Left kidney (tissue), 2 donors: ENCODE measurements around the gene TNS2. TPM values are rescaled to one million over a fixed set of nuclear protein-coding genes. Genes with fewer than 3 reads are reported as not detected.

Experiments
- DNase-seq: peaks from one replicate; pipeline ENCODE4 v3.0.0-alpha.2; 2013
- polyA plus RNA-seq: library from polyadenylated mRNA; unstranded; fragments of 120-200 nt; gene quantifications from one replicate; pipeline ENCODE4 v1.2.1, GENCODE V29; 2013; ENCODE audit not compliant: insufficient read length

TNS2 gene
- polyA plus RNA-seq, 1 donor = 115 TPM

DNA sequence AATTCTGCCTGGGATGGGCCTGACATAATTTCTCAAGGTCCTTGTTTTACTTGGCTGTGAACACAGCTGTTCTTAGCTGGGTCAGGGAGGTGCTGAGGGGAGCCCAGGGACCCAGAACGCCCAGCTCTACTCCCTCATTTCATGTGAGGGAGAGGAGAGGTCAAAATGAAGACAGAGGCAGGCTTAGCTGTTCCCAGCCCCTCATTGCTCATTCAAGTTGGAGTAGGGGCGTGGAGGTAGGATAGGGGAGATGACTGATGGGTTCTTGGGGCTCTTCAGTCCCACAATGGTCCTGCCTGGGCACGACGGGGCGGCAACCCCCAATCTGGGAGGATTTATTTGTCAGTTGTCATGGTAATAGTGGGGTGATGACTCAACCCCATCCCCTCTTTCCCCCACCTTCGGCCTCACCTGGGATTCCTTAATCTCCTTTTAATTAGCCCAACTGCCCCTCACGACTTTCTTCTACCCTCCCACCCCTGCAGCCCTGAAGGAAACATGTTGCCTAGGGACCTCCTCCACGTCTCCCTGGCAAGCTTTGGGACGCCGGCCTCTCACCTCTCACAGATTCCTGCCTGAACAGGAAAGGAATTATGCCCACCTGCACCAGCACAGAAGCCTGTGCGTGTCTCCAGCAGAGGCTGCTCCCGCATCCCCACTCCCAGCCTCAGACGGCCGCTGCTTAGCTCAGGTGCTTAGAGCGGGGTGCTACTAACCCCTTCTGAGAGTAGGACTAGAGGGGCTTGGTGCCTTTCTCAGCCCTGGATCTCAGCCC, 19.1 kb downstream of the TNS2 start:
- no peak for DNase-seq

DNA sequence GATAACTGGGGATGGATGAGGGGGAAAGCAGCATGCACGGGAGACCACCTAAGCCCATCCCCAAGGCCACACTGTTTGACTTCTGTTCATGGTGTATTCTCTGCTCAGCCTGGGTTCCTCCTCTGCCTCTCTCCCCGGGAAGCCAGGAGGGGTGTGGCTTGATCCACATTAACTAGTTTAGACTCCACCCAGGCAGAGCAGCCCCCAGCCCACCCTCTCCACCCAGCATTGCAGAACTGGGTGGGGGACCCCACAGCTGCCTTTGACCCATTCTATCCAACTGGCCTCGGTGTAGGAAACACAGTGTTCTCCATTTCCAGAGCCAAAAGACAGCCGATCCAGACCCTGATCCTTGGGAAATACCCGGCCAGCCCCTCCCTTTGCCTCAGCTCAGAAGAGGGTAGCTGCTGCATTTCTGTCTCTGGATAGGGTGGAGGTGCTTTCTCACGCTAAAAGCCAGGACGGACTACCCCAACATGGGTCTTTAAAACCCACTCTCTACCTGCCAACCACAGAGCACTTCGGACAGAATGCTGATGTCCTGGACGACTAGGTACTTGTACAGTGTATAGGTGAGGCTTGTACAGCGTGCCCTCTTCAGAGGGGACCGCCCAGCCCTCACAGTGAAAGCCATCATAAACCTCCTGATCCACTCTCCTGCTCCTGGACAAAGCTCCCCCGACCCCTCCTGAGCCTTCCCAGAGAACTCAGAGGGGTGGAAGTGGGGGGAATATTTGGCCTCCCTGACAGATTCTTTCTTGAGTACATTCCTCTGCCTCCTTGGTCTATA, 20.0 kb downstream of the TNS2 start:
- DNase-seq = no peak

DNA sequence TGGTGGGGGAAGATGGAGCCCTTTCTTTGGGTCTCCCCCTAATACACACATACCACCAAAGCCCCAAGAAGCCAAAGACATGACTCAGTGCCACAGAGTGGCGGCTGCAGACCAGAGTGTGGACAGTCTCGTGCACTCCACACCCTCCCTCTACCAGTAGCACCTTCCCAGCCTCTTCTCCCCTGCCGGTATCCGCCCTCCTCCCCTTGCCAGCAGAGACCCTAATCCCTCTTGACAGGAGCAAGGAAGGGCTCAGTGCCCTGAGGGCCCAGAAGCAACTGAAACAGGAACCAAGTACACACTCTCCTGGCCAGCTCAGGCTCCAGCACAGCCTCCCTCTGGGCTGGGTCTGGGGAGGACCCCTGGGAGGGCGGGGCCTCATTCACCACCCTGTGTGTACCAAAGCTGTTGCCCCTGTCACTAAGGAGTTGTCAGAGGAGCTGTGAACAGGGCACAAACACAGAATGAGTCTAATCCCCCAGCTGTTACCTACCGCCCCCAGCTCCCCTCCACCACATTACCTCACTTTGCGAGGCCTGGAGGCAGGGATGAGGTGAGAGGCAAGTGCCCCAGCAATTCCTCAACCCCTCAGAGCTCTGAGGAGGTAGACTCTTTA, 21.1 kb downstream of the TNS2 start:
- no peak for DNase-seq

DNA sequence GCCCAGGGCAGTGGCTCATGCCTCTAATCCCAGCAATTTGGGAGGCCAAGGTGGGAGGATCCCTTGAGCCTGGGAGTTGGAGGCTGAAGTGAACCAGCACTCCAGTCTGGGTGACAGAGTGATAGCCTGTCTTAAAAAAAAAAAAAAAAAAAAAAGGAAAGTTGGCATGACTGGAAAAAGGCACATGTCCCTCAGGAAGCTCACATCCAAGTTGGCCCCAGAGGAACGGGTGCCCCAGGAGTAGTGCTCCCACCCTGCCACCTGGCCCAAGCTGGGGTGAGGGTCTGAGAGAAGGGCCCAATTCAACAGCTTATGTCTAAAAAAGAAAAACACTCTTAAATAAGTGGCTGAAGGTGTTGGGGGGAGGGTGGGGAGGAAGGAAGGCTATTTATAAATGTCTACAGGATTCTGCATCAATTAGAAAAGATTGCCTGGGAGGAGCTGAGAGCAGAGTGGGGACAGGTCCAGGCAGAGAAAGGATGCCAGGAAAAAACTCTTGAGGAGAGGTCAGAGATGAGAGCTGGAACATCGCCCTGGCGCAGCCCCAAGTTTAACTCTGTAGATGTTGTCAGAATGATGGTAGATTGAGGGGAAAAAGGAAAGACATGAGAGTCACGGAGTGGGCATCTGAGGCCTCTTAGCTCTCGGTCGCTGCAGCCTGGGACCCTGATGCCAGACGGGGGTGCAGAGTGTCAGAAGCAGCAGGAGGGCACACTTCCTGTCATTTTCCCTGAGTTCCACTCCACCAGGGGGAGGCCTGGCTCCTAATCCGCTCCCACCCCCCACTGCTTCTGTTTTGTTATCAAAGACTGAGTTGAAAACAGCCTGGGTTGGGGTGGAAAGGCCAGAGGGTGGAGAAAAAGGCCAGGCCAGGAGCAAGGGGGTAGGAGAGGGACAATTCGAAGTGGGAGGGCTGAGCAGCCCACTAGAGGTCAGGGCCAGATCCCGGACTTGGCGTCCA, 22.0 kb downstream of the TNS2 start:
- DNase-seq = no peak

DNA sequence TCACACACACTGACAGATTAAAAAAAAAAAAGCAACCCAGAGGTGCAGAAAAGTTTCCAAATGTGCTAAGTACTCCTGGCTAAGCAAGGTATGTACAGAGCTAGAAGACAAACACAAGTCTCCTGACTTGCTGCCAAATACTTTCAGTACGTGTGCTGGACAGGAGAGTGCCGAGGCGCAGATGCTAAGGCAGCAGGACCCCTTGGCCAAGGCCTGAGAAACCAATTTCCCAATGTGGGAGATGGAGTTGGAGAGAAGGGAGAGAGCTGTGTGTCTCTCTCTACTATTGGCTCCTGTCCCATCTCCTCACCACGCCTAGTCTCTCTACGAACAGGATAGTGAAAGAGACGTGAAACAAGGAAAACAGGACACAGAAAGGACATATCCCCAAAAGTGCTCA, 24.0 kb downstream of the TNS2 start:
- no peak for DNase-seq

DNA sequence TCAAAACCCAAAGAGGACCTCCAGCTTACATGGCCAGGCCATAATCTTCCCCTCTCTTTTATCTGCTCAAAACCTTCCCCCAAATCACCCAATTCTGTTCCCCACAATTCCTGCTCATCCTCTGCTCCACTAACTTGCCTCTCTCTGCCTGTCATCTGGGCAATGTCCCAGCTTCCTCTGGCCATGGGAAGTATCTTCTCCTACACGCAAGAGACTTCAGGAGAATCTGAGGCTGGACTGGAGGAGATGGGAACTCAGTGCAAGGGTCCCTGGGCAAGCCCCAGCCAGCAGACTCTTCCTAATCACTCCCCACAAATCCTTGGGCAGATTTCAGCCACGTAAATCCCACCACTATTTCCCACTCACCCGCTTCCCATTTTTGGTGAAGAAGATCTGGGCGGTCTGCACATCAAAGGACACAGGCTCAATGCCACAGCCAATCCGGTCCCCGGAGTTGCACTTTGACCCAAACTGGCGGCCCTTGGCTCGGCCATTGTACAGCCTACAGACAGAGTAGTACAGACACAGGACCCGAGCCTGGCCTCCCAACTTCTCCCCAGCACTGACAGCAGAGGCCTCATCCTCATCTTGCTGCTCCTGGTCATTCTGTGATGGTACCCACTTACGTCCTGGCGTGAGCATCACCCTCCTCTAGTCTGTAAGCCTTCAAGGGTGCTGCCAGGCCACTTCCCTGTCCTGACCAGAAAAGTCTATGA, 24.6 kb downstream of the TNS2 start:
- no peak for DNase-seq

DNA sequence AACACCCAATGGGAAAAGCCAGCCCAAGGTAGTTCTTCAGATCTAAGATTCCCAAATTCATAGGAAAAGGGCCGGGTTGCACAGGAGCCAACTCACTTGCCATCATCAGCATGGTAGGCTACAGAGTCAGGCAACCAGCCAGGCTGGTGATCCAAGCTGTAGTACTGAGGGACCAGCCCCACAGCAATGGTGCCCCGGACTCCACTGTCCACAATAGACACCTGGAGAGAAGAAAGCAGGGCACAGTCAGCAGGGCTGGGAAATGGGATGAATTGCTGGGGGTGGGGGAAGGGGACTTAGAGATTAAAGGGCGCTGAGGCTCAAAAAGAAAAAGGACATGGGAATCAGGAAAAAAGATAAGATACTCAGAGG, 25.1 kb downstream of the TNS2 start:
- no peak for DNase-seq

DNA sequence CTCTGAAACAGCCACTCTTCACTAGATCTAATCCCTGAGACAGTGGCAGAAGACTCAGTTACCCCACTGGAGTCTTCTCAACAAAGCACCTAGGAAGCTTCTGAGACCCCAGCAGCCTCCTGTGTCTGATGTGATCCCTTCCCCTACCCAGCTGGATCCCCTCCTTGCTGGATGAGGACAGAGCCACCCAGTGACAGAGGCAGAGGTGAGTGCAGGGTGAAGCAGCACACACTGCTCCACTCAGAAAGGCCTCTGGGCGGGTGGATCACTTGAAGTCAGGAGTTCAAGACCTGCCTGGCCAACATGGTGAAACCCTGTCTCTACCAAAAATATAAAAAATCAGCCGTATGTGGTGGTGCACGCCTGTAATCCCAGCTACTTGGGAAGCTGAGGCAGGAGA, 26.6 kb downstream of the TNS2 start:
- no peak for DNase-seq

DNA sequence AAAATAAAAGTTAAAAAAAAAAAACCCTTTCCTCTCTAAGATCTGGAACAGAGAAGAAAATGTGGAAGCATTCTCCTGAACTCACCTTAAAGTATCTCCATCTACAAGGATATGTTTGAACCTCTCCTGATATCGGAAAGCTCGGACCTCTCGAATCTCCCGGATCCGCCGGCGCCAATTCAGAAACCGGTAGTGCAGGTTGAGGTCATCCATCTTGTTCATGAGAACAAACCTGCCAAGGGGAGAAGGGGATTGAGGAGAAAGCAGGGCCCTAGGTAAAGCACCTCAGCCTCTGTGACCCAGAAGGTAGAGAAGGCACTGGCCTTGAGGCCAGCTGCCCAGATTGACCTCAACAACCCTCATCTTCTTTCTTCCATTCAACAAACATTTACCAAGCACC, 27.2 kb downstream of the TNS2 start:
- DNase-seq = no peak

DNA sequence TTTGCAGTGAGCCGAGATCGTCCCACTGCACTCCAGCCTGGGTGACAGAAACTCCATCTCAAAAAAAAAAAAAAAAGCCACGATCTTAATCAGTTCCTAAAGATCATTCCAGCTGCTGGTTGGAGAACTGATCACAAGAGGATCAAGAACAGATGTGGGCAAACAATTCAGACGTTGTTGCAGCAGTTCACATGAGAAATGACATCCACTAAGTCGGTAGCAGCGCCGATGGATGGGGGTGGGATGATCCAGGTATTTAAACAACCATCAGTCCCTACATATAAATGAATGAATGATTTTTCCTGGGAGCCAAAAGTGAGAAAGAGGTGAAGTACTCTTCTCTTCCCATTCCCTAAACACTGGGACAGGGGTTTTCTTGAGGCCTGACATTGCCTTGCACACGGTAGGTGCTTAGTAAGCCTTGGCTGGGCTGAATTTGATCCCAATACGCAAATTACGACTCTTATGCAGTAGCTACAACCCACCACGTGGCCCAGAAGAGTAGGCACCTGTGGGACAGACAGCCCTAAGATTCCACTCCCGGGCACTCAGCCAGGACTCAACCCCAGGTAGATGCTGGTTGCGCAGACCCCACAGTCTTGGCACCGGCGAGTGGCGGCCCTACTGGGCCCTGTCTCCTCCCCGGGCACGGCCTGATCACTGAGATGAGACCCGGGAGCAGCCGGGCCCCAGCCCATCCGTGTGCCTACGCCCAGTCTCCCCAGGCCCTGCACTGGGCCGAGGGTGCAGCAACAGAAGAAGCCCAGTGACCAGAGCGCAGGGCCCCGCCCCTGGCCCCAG, 28.8 kb downstream of the TNS2 start:
- no peak for DNase-seq

DNA sequence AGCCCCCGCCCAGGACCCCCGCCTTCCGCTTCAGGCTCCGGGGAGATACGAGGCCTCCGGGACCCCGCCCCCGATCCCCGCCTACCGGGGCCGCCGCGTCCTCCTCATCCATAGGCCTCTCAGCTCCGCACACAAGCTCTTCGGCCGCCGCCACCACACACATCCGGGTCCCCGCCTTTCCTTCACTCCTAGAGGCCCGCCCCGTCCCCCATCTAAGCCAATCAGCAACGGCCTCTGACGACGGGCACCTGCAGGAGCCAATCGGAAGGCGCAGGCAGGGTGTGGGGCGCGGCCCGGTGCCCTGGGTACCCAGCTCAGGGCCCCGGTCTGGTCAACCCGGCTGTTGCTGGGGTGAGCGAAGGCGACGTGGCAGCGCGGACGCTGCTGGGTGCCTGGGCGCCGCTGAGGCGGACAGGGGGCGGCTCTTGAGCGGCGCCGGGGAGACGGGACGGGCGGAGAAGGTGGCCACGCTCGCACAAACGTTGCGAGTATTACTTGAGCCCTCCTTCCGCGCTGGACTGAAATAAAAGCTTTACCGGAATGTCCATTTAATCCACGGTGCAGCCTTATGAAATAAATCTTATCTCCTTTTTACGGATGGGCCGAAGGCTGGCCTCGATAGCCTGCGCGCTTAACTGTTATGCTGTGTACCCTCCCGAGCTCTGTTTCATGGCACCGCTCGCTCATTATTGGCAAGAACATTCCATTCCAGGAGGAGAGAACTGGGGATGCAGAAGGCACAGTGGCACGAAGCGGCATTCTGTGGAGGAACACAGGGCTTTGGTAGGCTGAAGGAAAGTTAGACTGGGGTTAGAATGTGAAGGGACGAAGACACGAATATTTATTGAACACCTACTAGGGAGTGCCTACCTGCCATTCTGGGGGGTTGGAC, 29.6 kb downstream of the TNS2 start, which contains the start of gene SPRYD3:
SPRYD3 (minus strand) TSS at position 165 of the 892 bp plus-strand sequence; CDS start at position 108, 57 bp downstream.
- peak; percentile 97 for DNase-seq

DNA sequence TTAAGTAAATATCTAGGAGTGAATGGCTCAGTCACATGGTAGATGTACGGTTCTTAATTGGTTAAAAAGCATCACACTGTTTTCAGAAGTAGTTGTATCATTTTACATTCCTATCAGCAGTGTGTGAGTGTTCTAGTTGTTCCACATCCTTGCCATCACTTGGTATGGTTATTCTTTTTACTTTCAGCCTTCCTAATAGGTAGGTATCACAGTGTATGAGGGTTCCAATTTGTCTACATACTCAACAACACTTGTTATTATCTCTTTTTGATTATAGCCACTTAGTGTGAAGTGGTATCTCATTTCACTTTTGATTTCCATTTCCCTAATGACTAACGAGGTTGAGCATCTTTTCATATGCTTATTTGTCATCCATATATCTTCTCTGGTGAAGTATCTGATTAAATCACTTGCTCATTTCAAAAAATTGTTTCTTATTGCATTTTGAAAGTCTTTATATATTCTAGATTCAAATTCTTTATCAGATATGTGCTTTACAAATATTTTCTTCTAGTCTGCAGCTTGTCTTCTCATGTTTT, 32.8 kb downstream of the TNS2 start:
- DNase-seq = no peak

DNA sequence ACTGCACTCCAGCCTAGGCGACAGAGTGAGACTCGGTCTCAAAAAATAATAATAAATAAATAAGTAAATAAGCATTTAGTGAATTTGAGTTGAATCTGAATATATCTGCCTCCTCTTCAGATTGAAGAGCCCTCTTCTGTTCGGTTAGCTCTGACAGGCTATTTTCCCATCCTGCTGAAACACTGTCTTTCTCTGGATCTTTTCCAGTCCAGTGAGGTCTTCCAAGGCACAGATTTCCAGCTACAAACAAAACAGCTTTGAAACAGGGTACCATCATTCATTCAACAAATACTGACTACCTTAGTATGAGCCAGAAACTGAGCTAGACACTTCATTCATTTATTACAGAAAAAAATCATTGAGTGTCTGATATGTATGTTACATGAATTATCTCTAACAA, 36.5 kb downstream of the TNS2 start:
- DNase-seq = no peak

DNA sequence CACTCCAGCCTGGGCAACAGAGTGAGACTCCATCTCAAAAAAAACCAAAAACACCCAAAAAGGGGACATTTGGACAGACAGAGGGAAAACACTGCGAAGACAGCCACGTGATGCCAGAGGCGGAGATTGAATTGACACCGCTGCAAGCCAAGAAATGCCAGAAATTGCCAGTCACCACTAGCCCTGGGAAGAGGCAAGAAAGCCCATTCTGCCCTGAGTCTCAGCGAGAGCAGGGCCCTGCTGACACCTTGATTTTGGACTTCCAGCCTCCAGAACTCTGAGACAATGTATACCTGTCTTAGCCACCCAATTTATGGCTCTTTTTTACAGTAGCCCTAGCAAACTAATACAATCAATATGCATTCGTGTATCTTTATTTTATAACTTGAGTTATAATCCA, 40.2 kb downstream of the TNS2 start:
- DNase-seq = no peak

DNA sequence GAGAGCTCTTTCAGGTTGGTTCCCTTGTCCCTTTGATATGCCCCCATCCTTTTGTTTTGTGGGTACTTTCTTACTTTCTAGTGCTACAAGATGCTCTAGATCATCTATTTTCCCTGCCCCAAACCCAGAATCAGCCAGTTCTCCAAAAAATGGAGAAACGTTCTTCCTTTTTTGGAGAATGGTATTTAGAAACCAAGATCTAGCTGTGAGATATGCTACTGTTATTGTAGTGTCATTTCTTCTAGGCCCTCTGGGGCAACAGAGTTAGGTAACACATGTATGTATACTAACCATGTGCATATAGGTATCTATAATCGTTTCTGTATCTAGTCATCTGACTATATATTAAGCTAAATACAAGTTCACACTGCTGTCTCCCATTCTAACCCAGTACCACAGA, 40.7 kb downstream of the TNS2 start:
- no peak for DNase-seq

DNA sequence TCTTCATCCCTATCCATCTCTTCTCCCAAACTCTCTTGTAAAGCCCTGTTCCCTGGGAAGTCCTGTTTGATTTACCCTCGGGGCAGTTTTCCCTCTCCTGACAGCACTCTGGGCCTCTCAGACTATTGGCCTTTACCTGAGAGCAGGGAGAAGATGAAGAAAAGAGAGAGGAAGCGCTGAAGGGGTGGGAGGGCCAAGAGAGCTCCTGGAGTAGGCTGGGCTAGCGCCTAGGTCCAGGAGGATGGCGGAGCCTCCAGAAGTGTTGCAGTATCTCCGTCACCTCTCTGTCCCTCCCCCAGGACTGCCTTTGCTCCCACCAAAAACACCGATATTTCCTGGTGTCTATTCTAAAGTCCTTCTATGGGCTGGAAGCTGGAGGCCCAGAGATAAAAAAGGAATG, 41.9 kb downstream of the TNS2 start:
- no peak for DNase-seq

DNA sequence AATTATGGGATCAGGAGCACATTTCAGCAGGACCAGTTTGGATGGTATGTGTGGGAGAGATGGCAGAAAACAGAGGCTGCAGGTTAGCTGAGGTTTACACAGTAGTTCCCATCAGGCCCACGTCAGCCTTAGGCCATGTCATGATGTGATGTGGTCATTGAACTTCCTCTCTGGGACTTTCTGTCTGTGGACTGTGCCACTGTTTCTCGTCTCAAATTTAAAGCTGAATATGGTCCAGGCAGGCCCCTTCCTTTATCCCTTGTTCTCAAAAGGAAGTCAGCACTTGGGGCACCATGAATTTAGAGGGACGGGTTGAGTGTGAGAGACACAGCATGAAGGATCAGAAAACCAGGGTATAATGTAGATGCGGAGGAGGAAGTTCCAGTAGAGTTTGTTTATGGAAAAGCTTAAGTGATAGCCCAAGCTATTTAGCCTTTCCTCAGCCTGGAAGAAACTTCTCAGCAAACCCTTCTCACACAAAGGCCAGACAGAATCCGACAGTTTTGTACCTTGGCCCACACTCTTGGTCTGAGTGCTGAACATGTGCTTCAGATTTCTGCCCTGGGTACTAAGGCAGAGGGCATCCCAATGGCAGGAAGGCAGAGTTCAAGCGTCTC, 44.0 kb downstream of the TNS2 start:
- DNase-seq = no peak

DNA sequence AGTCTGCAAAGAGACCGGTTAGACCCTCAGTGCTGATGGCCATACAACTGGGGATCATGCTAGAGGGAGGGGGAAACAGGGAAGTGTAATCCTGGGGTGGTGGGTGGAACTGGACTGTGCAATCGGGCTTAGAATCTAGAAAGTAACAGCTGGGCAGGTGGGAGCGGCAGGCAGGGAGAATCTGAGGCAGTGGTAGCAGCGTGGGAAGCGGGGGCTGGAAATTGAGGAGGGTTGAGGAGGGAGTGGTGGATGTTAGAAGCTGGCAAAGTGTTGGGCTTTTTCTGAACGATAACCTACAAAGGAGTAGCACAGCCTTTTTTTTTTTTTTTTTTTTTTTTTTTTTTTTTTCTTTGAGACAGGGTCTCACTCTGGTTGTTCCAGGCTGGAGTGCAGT, 44.5 kb downstream of the TNS2 start:
- DNase-seq = no peak
